H9 (cell line): Measurements from ENCODE around the gene SLC48A1. TPM values are rescaled to one million over a fixed set of nuclear protein-coding genes. Genes with fewer than 3 reads are reported as not detected.

ENCODE experiments used
- DNase-seq: peaks from one replicate; pipeline ENCODE4 v3.0.0-alpha.2; 2017
- H2AFZ ChIP-seq: one replicate; pipeline ENCODE4 v1.6.1; 2013; ENCODE audit warnings: mild to moderate bottlenecking, low read length, control low read depth, moderate library complexity
- H2AK5ac ChIP-seq: 2 replicates; pipeline ENCODE4 v1.6.1; 2013; ENCODE audit warnings: low read length, control low read depth, mixed read lengths; ENCODE audit not compliant: insufficient read length
- H2BK120ac ChIP-seq: one replicate; pipeline ENCODE4 v1.6.1; 2013; ENCODE audit warnings: low read depth, mild to moderate bottlenecking, low read length, control low read depth, inconsistent platforms; ENCODE audit not compliant: poor library complexity, severe bottlenecking
- H2BK12ac ChIP-seq: 2 replicates; pipeline ENCODE4 v1.6.1; 2013; ENCODE audit warnings: low read length, control low read depth, mixed read lengths, low read depth; ENCODE audit not compliant: insufficient read length
- H2BK15ac ChIP-seq: 2 replicates; pipeline ENCODE4 v1.6.1; 2013; ENCODE audit warnings: low read depth, low read length, control low read depth
- H2BK20ac ChIP-seq: one replicate; pipeline ENCODE4 v1.6.1; 2013; ENCODE audit warnings: low read depth, mild to moderate bottlenecking, low read length, control low read depth, inconsistent platforms; ENCODE audit not compliant: poor library complexity, severe bottlenecking
- H2BK5ac ChIP-seq: 2 replicates; pipeline ENCODE4 v1.6.1; 2013; ENCODE audit warnings: low read length, control low read depth, mixed read lengths; ENCODE audit not compliant: insufficient read length
- H3K14ac ChIP-seq: 2 replicates; pipeline ENCODE4 v1.6.1; 2013; ENCODE audit warnings: low read length, control low read depth; ENCODE audit not compliant: insufficient read depth
- H3K18ac ChIP-seq: 2 replicates; pipeline ENCODE4 v1.6.1; 2013; ENCODE audit warnings: low read depth, mild to moderate bottlenecking, mixed read lengths, low read length, control low read depth; ENCODE audit not compliant: insufficient read length
- H3K23ac ChIP-seq: 2 replicates; pipeline ENCODE4 v1.6.1; 2013; ENCODE audit warnings: low read length, control low read depth, mixed read lengths, low read depth; ENCODE audit not compliant: insufficient read length
- H3K23me2 ChIP-seq: 2 replicates; pipeline ENCODE4 v1.6.1; 2013; ENCODE audit warnings: low read depth, mild to moderate bottlenecking, mixed read lengths, low read length, control low read depth; ENCODE audit not compliant: insufficient read length, poor library complexity, severe bottlenecking
- H3K27ac ChIP-seq: 2 replicates; pipeline ENCODE4 v1.5.1; 2013; ENCODE audit warnings: low read length, control low read depth, mixed read lengths, low read depth; ENCODE audit not compliant: insufficient read length
- H3K27me3 ChIP-seq: 2 replicates; pipeline ENCODE4 v1.6.1; 2013; ENCODE audit warnings: low read length, control low read depth, inconsistent platforms; ENCODE audit not compliant: insufficient read depth
- H3K4ac ChIP-seq: 2 replicates; pipeline ENCODE4 v1.6.1; 2013; ENCODE audit warnings: low read depth, mild to moderate bottlenecking, control low read depth, inconsistent platforms, low read length, moderate library complexity
- H3K4me1 ChIP-seq: 2 replicates; pipeline ENCODE4 v1.6.1; 2013; ENCODE audit warnings: low read length, control low read depth, inconsistent platforms; ENCODE audit not compliant: insufficient read depth
- H3K4me2 ChIP-seq: 2 replicates; pipeline ENCODE4 v1.6.1; 2013; ENCODE audit warnings: low read length, control low read depth, mixed read lengths; ENCODE audit not compliant: insufficient read length, insufficient read depth
- H3K56ac ChIP-seq: 2 replicates; pipeline ENCODE4 v1.6.1; 2013; ENCODE audit warnings: low read depth, mild to moderate bottlenecking, mixed read lengths, low read length, control low read depth; ENCODE audit not compliant: insufficient read length
- H3K79me1 ChIP-seq: 2 replicates; pipeline ENCODE4 v1.6.1; 2013; ENCODE audit warnings: low read depth, mild to moderate bottlenecking, moderate library complexity, low read length, control low read depth, inconsistent platforms; ENCODE audit not compliant: insufficient read depth, poor library complexity, severe bottlenecking
- H3K79me2 ChIP-seq: 2 replicates; pipeline ENCODE4 v1.6.1; 2013; ENCODE audit warnings: low read length, control low read depth, inconsistent platforms; ENCODE audit not compliant: insufficient read depth
- H3K9ac ChIP-seq: 2 replicates; pipeline ENCODE4 v1.6.1; 2013; ENCODE audit warnings: low read length, control low read depth, mixed read lengths; ENCODE audit not compliant: insufficient read length; ENCODE audit errors: extremely low read depth
- H3K9me3 ChIP-seq: one replicate; pipeline ENCODE4 v1.6.1; 2013; ENCODE audit warnings: low read depth, low read length, inconsistent platforms; ENCODE audit not compliant: control insufficient read depth
- H3T11ph ChIP-seq: one replicate; pipeline ENCODE4 v1.6.1; 2013; ENCODE audit warnings: mild to moderate bottlenecking, low read length, control low read depth, inconsistent platforms
- H4K20me1 ChIP-seq: one replicate; pipeline ENCODE4 v1.6.1; 2013; ENCODE audit not compliant: control insufficient read depth, insufficient read length, insufficient read depth
- H4K5ac ChIP-seq: 2 replicates; pipeline ENCODE4 v1.6.1; 2013; ENCODE audit warnings: low read depth, mild to moderate bottlenecking, mixed read lengths, low read length, control low read depth; ENCODE audit not compliant: insufficient read length
- H4K8ac ChIP-seq: replicated peaks from 2 replicates; pipeline ENCODE4 v1.6.1; 2013; ENCODE audit warnings: low read length, control low read depth, mixed read lengths, low read depth; ENCODE audit not compliant: insufficient read length
- H4K91ac ChIP-seq: 2 replicates; pipeline ENCODE4 v1.6.1; 2013; ENCODE audit warnings: low read depth, mild to moderate bottlenecking, moderate library complexity, mixed read lengths, low read length, control low read depth; ENCODE audit not compliant: insufficient read length
- H3K27ac Mint-ChIP-seq, 3 experiments: 2 replicates in 2 of 3; 3 replicates in 1 of 3; pipeline ENCODE4 v1.8.0; 2020 to 2021; ENCODE audit warnings: mixed read lengths in 3 of 3, mild to moderate bottlenecking in 1 of 3, moderate library complexity in 1 of 3
- H3K27me3 Mint-ChIP-seq: 2 replicates; pipeline ENCODE4 v1.8.0; 2021; ENCODE audit warnings: low read depth, mild to moderate bottlenecking, moderate library complexity, mixed read lengths
- H3K36me3 Mint-ChIP-seq, 3 experiments: 2 replicates in 2 of 3; 3 replicates in 1 of 3; pipeline ENCODE4 v1.8.0; 2020 to 2021; ENCODE audit warnings: low read depth in 3 of 3, mixed read lengths in 3 of 3; ENCODE audit not compliant: insufficient read depth in 1 of 3
- H3K4me1 Mint-ChIP-seq, 2 experiments: 2 replicates each; pipeline ENCODE4 v1.8.0; 2020; ENCODE audit warnings: mixed read lengths in 2 of 2
- H3K4me3 Mint-ChIP-seq, 2 experiments: 2 replicates in 1 of 2; 3 replicates in 1 of 2; pipeline ENCODE4 v1.8.0; 2020 to 2021; ENCODE audit warnings: mild to moderate bottlenecking in 2 of 2, mixed read lengths in 2 of 2, moderate library complexity in 1 of 2
- H3K9me3 Mint-ChIP-seq, 2 experiments: 2 replicates in 1 of 2; 3 replicates in 1 of 2; pipeline ENCODE4 v1.8.0; 2020; ENCODE audit warnings: mild to moderate bottlenecking in 2 of 2, mixed read lengths in 2 of 2, moderate library complexity in 1 of 2
- WGBS: extraction: QIAGEN DNeasy Blood & Tissue Kit; methylation state at CpG from one replicate; pipeline ENCODE4 v1.1.7; 2013; ENCODE audit warnings: missing lambda C conversion rate, low lambda C conversion rate, mixed read lengths; ENCODE audit not compliant: insufficient read length; ENCODE audit errors: extremely low coverage; 5-methylcytosine and 5-hydroxymethylcytosine counted together
- total RNA-seq: library from RNA; stranded (reverse); gene quantifications from 2 replicates; pipeline ENCODE4 v1.2.1, GENCODE V29; 2021
- TF ChIP-seq, protein P1 (sequence below): fragments of 200-600 bp; sonication (generic); conservative IDR thresholded peaks from 3 replicates; pipeline ENCODE4 v1.8.0; 2021; ENCODE audit warnings: antibody characterized with exemption, mild to moderate bottlenecking

SLC48A1 gene
- total RNA-seq, 1 experiment from 2014 or later = 10.6 TPM

GRCh38 chr12:47769234-47770085 is 3.6 kb upstream of the SLC48A1 start:
- Histone ChIP-seq H3K4me1 (peaks cover 6% of the 10 kb centered on the region), H2BK120ac (no peak overlapping the region), H4K5ac (no peak overlapping the region), H2BK20ac (no peak overlapping the region), H3K18ac (no peak overlapping the region), H3K9me3 (no peaks in the 10 kb centered on the region), H3K14ac (no peak overlapping the region), H3K9ac (no peak overlapping the region), H3K56ac (no peak overlapping the region), H3K79me2 (no peaks in the 10 kb centered on the region), H3K79me1 (no peaks in the 10 kb centered on the region), H3K23ac (no peak overlapping the region), H3K27ac (no peak overlapping the region), H2BK5ac (no peak overlapping the region), H3K23me2 (peaks cover 6% of the 10 kb centered on the region), H2BK12ac (no peak overlapping the region), H4K91ac (no peak overlapping the region), H4K20me1 (peaks cover 3% of the 10 kb centered on the region), H3K4ac (no peak overlapping the region), H3T11ph (no peak overlapping the region), H2BK15ac (no peak overlapping the region), H4K8ac (no peak overlapping the region), H2AK5ac (no peak overlapping the region), H3K27me3 (no peaks in the 10 kb centered on the region), H3K4me2 (no peak overlapping the region), H2AFZ (no peak overlapping the region)
- TF ChIP-seq, protein P1, sequence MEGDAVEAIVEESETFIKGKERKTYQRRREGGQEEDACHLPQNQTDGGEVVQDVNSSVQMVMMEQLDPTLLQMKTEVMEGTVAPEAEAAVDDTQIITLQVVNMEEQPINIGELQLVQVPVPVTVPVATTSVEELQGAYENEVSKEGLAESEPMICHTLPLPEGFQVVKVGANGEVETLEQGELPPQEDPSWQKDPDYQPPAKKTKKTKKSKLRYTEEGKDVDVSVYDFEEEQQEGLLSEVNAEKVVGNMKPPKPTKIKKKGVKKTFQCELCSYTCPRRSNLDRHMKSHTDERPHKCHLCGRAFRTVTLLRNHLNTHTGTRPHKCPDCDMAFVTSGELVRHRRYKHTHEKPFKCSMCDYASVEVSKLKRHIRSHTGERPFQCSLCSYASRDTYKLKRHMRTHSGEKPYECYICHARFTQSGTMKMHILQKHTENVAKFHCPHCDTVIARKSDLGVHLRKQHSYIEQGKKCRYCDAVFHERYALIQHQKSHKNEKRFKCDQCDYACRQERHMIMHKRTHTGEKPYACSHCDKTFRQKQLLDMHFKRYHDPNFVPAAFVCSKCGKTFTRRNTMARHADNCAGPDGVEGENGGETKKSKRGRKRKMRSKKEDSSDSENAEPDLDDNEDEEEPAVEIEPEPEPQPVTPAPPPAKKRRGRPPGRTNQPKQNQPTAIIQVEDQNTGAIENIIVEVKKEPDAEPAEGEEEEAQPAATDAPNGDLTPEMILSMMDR = no peak
- Mint-ChIP-seq H3K4me3 (no peak overlapping the region), H3K36me3 (no peaks in the 10 kb centered on the region), H3K9me3 (no peaks in the 10 kb centered on the region), H3K4me1 (peaks cover 15 to 17% of the 10 kb centered on the region in 2 experiments), H3K27me3 (peaks cover 13% of the 10 kb centered on the region), H3K27ac (no peak overlapping the region)
- no peak for DNase-seq
- whole genome bisulfite sequencing = no CpG with 5 or more reads among the region's 4 CpGs
